ENCODE measurements around the gene ADAMTS17.

ADAMTS17 gene

GRCh38 chr15:100192097-100193080 is 149.4 kb downstream of the ADAMTS17 start:
- DNase-seq: no peak

- DNase-seq: no peak
Observed at GRCh38 chr15:100191161-100191560, 150.6 kb downstream of the ADAMTS17 start.

DNA sequence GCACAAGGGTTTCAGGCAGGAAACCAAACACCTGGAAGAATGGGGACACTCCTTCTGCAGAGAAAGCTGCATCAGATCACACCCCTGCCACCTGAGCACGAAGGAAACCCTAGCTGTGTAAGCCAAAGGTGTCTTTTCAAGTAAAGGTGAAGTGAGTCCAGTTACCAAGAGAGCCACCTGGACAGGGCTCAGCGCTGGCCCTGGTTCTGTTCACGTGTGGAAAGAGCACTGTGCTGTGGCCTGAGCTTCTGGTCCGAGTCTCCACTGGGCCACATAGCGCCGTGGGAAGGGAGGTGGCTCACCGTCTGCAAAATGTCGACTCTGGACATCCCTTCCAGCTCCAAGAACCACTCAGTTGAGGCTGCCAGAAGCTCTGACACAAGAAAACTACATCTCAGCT is 151.1 kb downstream of the ADAMTS17 start:
- DNase-seq: no peak

GRCh38 chr15:100189849-100190248 is 151.9 kb downstream of the ADAMTS17 start:
- DNase-seq: no peak

DNA sequence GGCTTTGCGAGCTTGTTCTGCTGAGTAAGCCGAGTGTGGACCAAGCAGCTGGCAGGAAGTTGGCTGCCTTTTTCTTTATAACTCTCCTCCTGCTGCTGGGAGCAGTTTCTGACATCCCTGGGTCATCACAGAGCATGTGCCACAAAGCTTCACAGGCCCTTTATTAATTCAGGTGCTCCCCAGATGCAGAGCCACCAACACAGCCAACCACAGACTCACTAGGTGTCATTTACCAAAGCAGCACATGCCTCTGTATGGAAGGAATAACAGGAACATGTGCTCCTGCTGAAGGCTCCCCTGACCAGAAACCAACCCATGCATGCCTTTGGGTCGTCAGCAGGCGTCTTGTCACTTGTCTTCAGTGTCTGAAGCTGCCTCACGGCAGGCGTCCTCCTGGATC is 152.5 kb downstream of the ADAMTS17 start:
- no peak for DNase-seq

DNA sequence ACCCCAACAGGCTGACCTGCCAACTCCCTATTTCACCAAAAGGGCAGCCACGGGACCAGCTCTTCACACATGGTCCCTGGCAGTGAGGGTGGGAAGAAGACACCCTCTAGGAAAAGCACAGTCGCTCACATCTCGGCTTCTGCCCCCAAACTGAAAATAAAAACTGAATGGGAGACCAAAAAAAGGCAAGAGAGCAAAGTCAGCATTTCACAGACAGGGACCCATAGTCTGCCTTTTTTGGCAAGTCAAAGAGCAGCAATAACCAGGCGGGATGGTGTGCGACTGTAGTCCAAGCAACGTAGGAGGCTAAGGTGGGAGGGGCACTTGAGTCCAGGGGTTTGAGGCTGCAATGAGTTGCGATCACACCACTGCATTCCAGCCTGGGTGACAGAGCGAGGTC is 154.1 kb downstream of the ADAMTS17 start:
- DNase-seq: no peak

- no peak for DNase-seq
Observed at GRCh38 chr15:100186960-100187359, 154.8 kb downstream of the ADAMTS17 start.

- no peak for DNase-seq
Observed at GRCh38 chr15:100186366-100186765, 155.4 kb downstream of the ADAMTS17 start.

DNA sequence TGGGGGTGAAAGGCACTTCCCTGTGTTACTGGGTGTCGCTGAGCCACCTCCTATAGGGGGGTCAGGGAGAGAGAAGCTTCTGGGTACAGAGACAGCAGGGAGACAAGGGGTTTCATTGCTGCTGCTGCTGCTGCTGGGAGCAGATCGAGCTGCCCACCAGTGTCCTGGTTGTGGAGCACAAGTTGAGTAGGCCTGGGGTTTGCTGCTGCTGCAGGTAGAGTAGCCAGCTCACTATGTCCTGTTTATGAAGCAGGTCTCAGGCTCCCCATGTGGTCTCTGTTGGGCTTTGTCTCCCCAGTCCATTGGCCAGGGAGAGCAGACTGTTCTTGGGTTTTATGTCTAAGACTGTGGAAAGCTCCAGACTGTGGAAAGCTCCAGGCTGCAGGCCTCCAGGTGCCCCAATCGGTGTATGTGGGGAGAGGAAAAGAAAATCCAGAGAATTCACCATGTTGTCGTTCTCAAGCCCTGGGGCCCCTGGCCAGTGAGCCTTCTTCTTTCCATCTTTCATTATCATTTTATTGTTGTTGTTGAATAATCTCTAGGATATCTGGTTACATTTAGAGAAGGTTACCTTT is 157.8 kb downstream of the ADAMTS17 start:
- no peak for DNase-seq

- no peak for DNase-seq
Observed at GRCh38 chr15:100180921-100181320, 160.9 kb downstream of the ADAMTS17 start.

- DNase-seq: no peak
Observed at GRCh38 chr15:100175406-100176114, 166.2 kb downstream of the ADAMTS17 start.

- no peak for DNase-seq
Observed at GRCh38 chr15:100174904-100175275, 166.9 kb downstream of the ADAMTS17 start.

DNA sequence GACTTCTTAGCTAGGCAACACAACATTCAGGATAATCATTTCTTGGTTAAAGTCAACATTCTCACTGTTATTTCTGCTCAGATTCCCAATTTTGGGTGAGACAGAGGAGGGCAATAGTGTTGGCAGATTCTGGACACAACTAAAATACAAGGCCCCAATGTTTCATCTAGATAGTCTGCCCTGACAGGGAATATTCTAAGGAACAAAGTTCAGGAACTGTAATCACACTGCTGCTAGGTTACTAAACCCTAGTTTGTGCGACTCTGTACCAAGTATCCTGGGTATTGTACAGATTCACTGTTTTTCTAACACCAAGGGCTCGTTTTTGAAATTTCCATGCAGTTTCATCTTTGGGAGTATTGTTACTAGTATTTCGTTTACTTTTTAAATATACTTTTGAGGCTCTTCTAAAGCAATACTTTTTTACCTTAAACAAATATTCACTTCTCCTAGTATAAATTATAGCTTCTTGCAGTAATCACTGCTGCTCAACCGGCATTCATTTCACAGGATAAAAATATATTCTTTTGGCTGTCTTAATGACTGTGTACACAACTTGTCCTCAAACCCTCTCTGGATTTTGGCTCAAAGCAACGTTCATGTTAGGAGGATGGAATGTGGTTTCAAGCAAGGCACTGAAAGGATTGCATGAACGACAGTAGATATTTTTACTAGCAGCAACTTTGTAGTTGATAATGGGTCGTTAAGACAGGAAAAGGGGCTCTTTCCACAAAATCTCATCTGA is 167.4 kb downstream of the ADAMTS17 start:
- DNase-seq: no peak

- no peak for DNase-seq
Observed at GRCh38 chr15:100172356-100173024, 169.3 kb downstream of the ADAMTS17 start.

DNA sequence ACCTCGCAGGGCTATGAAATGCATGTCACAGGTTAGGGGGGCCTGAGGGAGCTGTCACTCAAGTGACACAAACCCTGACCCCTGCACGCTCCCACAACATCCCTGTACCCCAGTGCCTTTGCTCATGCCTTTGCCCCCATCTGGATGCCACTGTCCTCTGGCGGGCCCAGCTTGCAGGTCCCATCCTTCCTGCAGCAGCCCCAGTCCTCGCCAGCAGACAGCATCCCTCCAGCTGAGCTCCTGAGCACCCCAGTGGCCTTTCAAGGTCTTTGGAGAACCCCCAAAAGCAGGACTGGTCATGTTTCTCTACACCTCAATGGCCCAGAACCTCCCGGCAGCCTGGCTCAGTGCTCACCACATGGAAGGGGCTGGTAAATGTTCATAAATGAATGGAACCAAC is 170.4 kb downstream of the ADAMTS17 start:
- no peak for DNase-seq

DNA sequence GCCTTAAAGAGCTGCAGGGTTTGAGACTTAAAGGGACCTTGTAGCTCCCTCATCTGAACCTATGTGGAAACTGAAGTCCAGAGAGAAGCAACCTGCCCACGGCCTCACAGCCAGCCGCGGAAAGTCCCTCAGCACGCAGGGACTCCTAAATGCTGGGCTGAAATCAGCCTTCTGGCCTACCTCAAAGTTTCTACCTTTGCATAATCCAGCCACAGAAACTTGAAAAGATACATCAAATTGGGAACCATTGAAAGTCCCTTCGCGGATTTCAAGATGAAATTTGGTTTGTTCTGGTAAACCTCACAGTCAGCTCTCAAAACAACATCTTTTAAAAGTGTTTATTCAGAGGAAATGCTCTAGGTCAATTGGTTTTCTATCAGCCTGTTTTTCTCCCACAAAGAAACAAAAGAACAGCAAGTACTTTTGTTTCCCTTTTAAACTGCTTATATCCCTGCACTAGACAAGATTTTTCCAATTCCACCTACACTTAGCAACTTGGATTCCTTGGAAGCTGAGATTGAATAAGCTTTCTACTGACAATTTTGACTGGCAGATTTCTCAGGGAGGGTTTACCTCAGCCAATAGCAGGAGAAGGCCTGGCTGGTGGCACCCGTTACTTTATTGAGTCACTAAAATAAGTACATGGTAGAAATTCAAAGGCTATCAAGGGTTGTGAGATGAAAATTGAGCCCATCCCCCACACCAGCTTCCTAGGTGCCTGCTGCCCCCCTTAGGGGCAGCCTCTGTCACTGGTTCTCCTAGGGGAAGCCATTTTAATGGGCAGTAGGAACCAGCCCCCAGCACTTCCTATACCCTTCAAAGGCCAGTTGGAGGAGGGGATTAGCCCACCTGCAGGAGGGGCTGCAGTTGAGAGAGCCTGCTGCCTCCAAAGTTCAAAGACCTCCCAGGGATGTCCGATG is 171.2 kb downstream of the ADAMTS17 start:
- no peak for DNase-seq

DNA sequence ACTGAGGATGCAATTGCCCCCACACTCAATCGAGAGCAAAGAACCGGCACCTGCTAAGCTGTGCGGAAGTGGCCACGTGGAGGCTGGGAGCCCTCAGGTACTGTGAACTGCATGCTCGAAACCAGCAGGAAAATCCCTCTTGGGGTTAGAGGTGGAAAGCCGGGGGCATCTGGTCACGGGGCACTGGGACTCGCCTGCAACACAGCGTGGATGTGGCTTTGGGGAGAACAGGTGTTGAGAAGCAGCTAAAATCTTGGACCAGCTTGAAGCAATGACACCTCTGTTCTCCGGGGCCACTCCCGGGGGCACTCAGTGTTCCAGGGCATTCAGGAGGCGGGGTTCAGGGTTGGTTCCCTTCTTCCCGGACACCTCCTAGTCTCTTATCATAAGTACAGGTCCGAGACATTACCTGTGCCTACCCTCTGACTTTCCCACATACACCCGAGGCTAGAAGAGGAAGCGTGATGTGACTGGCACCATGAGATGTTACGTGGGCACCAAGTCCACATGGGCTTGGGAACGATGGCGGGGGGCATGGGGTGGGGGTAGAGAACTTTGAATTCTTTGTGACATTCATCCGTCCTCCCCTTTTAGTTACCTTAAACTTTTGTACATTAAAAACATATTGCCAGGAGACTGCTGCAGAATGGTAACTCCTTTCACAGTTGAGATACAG is 172.0 kb downstream of the ADAMTS17 start:
- no peak for DNase-seq

- no peak for DNase-seq
Observed at GRCh38 chr15:100168787-100169186, 173.0 kb downstream of the ADAMTS17 start.

GRCh38 chr15:100167884-100168375 is 173.8 kb downstream of the ADAMTS17 start:
- DNase-seq: no peak

- no peak for DNase-seq
Observed at GRCh38 chr15:100166313-100166712, 175.5 kb downstream of the ADAMTS17 start.
